ENCODE results near the gene MSRB3. TPM values are rescaled to one million over a fixed set of nuclear protein-coding genes. Genes with fewer than 3 reads are reported as not detected.

Gene MSRB3
- total RNA-seq, 3 donors from 2014 or later (not counting 1 experiment from before 2014, with no cell fraction given) = 2.4 to 3.4 (median 3.1) TPM

DNA sequence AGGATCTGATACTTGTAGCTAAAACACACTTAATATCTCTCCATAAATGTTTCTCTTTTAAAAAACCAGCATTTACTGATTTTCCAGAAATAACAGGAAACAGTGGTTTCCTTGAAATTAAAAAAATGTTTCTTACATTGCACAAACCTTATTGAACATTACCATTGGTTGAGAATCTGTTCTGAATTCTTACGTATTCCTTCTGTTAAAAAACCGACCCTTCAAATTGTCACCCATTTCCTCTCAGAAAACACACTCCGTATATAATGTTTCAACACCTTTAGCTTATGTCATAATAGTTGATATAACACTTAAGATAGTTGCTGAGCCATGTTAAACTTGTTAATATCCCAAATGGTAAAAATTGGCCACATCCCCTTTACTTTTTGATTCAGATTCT, 51.2 kb downstream of the MSRB3 start:
- no peak overlapping the region for H3K27ac ChIP-seq (ENCODE audit: low read length)
- Mint-ChIP-seq H3K36me3 (no peaks in the 10 kb centered on the region), H3K4me3 (no peak overlapping the region), H3K27me3 (ENCODE audit: low read depth in 2 of 2) (peaks cover 0 to 13% of the 10 kb centered on the region in 2 donors), H3K4me1 (no peaks in the 10 kb centered on the region), H3K27ac (no peak overlapping the region), H3K9me3 (no peaks in the 10 kb centered on the region)
- no peak overlapping the region for H3K4me3 ChIP-seq (ENCODE audit: low read length)
- H3K4me1 ChIP-seq (ENCODE audit: control insufficient read depth, insufficient read depth, low read length) = no peaks in the 10 kb centered on the region
- TF ChIP-seq, protein P1, sequence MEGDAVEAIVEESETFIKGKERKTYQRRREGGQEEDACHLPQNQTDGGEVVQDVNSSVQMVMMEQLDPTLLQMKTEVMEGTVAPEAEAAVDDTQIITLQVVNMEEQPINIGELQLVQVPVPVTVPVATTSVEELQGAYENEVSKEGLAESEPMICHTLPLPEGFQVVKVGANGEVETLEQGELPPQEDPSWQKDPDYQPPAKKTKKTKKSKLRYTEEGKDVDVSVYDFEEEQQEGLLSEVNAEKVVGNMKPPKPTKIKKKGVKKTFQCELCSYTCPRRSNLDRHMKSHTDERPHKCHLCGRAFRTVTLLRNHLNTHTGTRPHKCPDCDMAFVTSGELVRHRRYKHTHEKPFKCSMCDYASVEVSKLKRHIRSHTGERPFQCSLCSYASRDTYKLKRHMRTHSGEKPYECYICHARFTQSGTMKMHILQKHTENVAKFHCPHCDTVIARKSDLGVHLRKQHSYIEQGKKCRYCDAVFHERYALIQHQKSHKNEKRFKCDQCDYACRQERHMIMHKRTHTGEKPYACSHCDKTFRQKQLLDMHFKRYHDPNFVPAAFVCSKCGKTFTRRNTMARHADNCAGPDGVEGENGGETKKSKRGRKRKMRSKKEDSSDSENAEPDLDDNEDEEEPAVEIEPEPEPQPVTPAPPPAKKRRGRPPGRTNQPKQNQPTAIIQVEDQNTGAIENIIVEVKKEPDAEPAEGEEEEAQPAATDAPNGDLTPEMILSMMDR (IDR thresholded peaks at IDR 0.05) = no peak
- H3K9me3 ChIP-seq (ENCODE audit: control insufficient read depth, insufficient read depth, low read length) = no peaks in the 10 kb centered on the region
- no peak for ATAC-seq
- peaks cover 3% of the 10 kb centered on the region for H3K27me3 ChIP-seq (ENCODE audit: control insufficient read depth, insufficient read depth, low read length)
- 27% methylated on average over 2 of the region's 3 CpGs for WGBS (ENCODE audit: insufficient coverage)
- intact Hi-C loops (cut with micrococcal nuclease) = no loop called here
- DNase-seq = no peak
- H3K36me3 ChIP-seq (ENCODE audit: control insufficient read depth, insufficient read depth, low read length) = no peaks in the 10 kb centered on the region

DNA sequence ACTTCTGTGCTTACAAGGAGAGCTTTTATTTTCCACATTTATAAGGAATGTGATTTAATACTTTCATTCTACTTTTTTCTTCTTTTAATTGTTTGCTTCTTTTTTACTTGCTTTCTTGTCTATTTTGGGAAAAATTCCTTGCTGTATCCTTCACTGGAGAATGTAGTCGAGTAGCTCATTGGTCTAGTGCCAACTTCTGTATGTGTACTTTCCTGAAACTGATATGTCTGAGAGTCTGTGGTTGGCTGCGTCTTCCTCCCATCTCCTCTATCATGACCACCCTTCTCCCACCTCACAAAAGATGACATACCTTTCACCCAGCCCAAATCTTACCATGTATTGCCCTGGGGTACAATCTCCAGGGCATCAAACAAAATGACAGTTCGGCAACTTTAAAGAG, 51.8 kb downstream of the MSRB3 start:
- Histone ChIP-seq H3K27me3 (ENCODE audit: control insufficient read depth, insufficient read depth, low read length) (peaks cover 3% of the 10 kb centered on the region), H3K36me3 (ENCODE audit: control insufficient read depth, insufficient read depth, low read length) (no peaks in the 10 kb centered on the region), H3K4me3 (ENCODE audit: low read length) (no peak overlapping the region), H3K9me3 (ENCODE audit: control insufficient read depth, insufficient read depth, low read length) (no peaks in the 10 kb centered on the region), H3K27ac (ENCODE audit: low read length) (no peak overlapping the region), H3K4me1 (ENCODE audit: control insufficient read depth, insufficient read depth, low read length) (no peaks in the 10 kb centered on the region)
- no peaks in the 10 kb centered on the region for H3K36me3 Mint-ChIP-seq
- no peaks in the 10 kb centered on the region for H3K9me3 Mint-ChIP-seq
- ATAC-seq (no peak), DNase-seq (no peak)
- intact Hi-C loops (cut with micrococcal nuclease) = no loop called here
- 82% methylated on average over 2 of the region's 3 CpGs for WGBS (ENCODE audit: insufficient coverage)
- no peak overlapping the region for H3K4me3 Mint-ChIP-seq
- TF ChIP-seq, protein P1 (IDR thresholded peaks at IDR 0.05) = no peak
- peaks cover 0 to 16% of the 10 kb centered on the region in 2 donors for H3K27me3 Mint-ChIP-seq (ENCODE audit: low read depth in 2 of 2)
- no peaks in the 10 kb centered on the region for H3K4me1 Mint-ChIP-seq
- no peak overlapping the region for H3K27ac Mint-ChIP-seq

DNA sequence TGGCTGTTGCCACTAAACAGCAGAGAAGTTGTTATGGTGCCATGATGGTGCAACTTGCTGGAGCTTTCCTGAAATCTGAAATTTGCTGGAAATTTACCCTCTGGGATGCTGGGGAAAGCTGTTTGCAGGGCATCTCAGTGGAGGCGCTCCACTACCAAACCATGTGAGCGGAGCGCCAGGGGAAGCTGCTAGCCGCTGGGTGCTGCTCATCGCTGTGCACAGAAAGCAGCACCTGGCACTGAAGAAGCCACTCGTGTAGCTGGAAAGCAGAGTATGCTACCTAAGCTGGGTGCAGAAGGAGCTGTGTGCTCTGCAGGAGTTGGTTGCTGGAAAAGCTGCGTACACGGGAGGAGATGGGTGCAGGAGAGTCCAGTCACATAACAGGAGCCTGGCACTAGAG, 53.0 kb downstream of the MSRB3 start:
- no peak for ATAC-seq
- H3K9me3 ChIP-seq (ENCODE audit: control insufficient read depth, insufficient read depth, low read length) = no peaks in the 10 kb centered on the region
- Mint-ChIP-seq H3K4me1 (no peaks in the 10 kb centered on the region), H3K36me3 (no peaks in the 10 kb centered on the region), H3K9me3 (no peaks in the 10 kb centered on the region), H3K4me3 (no peak overlapping the region), H3K27ac (no peak overlapping the region), H3K27me3 (ENCODE audit: low read depth in 2 of 2) (peaks cover 0 to 16% of the 10 kb centered on the region in 2 donors)
- H3K27ac ChIP-seq (ENCODE audit: low read length) = no peak overlapping the region
- H3K4me3 ChIP-seq (ENCODE audit: low read length) = no peak overlapping the region
- intact Hi-C loops (cut with micrococcal nuclease) = no loop called here
- no peaks in the 10 kb centered on the region for H3K4me1 ChIP-seq (ENCODE audit: control insufficient read depth, insufficient read depth, low read length)
- H3K36me3 ChIP-seq (ENCODE audit: control insufficient read depth, insufficient read depth, low read length) = no peaks in the 10 kb centered on the region
- 95% methylated on average over 8 of the region's 8 CpGs for WGBS (ENCODE audit: insufficient coverage)
- DNase-seq = no peak
- TF ChIP-seq, protein P1 (IDR thresholded peaks at IDR 0.05) = no peak
- peaks cover 3% of the 10 kb centered on the region for H3K27me3 ChIP-seq (ENCODE audit: control insufficient read depth, insufficient read depth, low read length)

DNA sequence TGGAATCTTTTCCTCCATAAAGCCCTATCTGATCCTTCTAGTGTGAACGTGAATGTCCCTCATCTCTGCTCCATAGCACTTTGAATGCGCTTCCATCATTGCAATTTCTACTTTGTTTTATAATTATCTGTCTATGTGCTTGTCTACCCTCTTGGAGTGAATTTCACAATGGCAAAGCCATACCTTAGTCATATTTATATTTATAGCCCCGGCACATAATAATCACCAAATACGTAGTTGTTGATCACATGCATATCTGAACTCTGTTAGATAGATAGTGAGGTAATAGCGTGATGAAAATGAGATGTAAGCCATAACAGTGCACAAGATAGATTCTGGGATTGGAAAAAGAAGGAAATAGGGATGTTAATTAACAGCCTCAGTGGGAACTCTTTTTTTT, 55.2 kb downstream of the MSRB3 start:
- H3K27me3 Mint-ChIP-seq (ENCODE audit: low read depth in 2 of 2) = peaks cover 0 to 16% of the 10 kb centered on the region in 2 donors
- intact Hi-C loops (cut with micrococcal nuclease) = no loop called here
- no peaks in the 10 kb centered on the region for H3K9me3 Mint-ChIP-seq
- no peak for ATAC-seq
- H3K4me3 ChIP-seq (ENCODE audit: low read length) = no peak overlapping the region
- H3K4me1 Mint-ChIP-seq = no peaks in the 10 kb centered on the region
- 88% methylated on average over 3 of the region's 5 CpGs for WGBS (ENCODE audit: insufficient coverage)
- H3K4me3 Mint-ChIP-seq = no peak overlapping the region
- H3K36me3 Mint-ChIP-seq = no peaks in the 10 kb centered on the region
- no peak overlapping the region for H3K27ac Mint-ChIP-seq
- H3K9me3 ChIP-seq (ENCODE audit: control insufficient read depth, insufficient read depth, low read length) = no peaks in the 10 kb centered on the region
- no peak overlapping the region for H3K27ac ChIP-seq (ENCODE audit: low read length)
- H3K4me1 ChIP-seq (ENCODE audit: control insufficient read depth, insufficient read depth, low read length) = no peaks in the 10 kb centered on the region
- H3K27me3 ChIP-seq (ENCODE audit: control insufficient read depth, insufficient read depth, low read length) = no peaks in the 10 kb centered on the region
- no peak for DNase-seq
- no peaks in the 10 kb centered on the region for H3K36me3 ChIP-seq (ENCODE audit: control insufficient read depth, insufficient read depth, low read length)
- TF ChIP-seq, protein P1 (IDR thresholded peaks at IDR 0.05) = no peak

Data from natural killer cell (primary cell).